RWPE2 (cell line): ENCODE results near the gene CCDC85C.

Experiments used
- ATAC-seq: fragments of 200-7000 bp; cut with Tn5 transposase; 3 replicates; pipeline ENCODE4 v1.9.1; 2021; ENCODE audit warnings: low read depth
- DNase-seq: peaks from one replicate; pipeline ENCODE4 v3.0.0-alpha.2; 2020; ENCODE audit warnings: low spot score
- H3K27ac ChIP-seq: fragments of 450-650 bp; 2 replicates; pipeline ENCODE4 v1.5.1; 2017; ENCODE audit warnings: mild to moderate bottlenecking; ENCODE audit not compliant: poor library complexity, severe bottlenecking
- H3K27me3 ChIP-seq: fragments of 250-450 bp; sonication (Bioruptor Pico); 2 replicates; pipeline ENCODE4 v1.5.1; 2021; ENCODE audit warnings: mild to moderate bottlenecking, moderate library complexity; ENCODE audit not compliant: insufficient read depth, poor library complexity, severe bottlenecking
- H3K36me3 ChIP-seq: fragments of 250-450 bp; sonication (Bioruptor Pico); 2 replicates; pipeline ENCODE4 v1.5.1; 2020; ENCODE audit warnings: low read depth, mild to moderate bottlenecking, moderate library complexity
- H3K4me1 ChIP-seq: fragments of 250-450 bp; sonication (Bioruptor Pico); 2 replicates; pipeline ENCODE4 v1.5.1; 2021; ENCODE audit warnings: mild to moderate bottlenecking, moderate library complexity; ENCODE audit not compliant: insufficient read depth, poor library complexity, severe bottlenecking
- H3K4me3 ChIP-seq: fragments of 250-450 bp; sonication (Bioruptor Pico); 2 replicates; pipeline ENCODE4 v1.5.1; 2021; ENCODE audit warnings: mild to moderate bottlenecking, moderate library complexity; ENCODE audit not compliant: severe bottlenecking
- H3K9me3 ChIP-seq: fragments of 250-450 bp; sonication (Bioruptor Pico); 2 replicates; pipeline ENCODE4 v1.5.1; 2021; ENCODE audit warnings: mild to moderate bottlenecking, moderate library complexity; ENCODE audit not compliant: severe bottlenecking
- TF ChIP-seq, protein P1 (sequence below): fragments of 450-650 bp; IDR thresholded peaks from one replicate; pipeline ENCODE4 v1.5.1; 2017; ENCODE audit warnings: mild to moderate bottlenecking, moderate library complexity; ENCODE audit not compliant: poor library complexity, severe bottlenecking

CCDC85C gene

DNA sequence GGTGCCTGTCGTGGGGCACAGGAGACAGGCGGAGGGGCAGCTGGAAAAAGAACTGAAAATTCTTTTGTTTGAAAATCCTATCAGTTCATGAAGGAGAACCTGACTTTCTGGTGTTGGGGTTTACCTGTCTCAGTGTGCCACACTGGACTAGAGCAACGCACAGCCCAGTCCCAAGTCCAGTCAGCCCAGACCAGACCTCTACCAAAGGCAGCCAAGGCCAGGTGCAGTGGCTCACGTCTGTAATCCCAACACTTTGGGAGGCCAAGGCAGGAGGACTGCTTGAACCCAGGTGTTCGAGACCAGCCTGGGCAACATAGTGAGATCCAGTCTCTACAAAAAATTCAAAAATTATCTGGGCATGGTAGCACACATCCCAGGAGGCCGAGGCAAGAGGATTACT is 4.6 kb downstream of the CCDC85C start:
- no peak for ATAC-seq
- no peak overlapping the region for H3K4me3 ChIP-seq
- TF ChIP-seq, protein P1, sequence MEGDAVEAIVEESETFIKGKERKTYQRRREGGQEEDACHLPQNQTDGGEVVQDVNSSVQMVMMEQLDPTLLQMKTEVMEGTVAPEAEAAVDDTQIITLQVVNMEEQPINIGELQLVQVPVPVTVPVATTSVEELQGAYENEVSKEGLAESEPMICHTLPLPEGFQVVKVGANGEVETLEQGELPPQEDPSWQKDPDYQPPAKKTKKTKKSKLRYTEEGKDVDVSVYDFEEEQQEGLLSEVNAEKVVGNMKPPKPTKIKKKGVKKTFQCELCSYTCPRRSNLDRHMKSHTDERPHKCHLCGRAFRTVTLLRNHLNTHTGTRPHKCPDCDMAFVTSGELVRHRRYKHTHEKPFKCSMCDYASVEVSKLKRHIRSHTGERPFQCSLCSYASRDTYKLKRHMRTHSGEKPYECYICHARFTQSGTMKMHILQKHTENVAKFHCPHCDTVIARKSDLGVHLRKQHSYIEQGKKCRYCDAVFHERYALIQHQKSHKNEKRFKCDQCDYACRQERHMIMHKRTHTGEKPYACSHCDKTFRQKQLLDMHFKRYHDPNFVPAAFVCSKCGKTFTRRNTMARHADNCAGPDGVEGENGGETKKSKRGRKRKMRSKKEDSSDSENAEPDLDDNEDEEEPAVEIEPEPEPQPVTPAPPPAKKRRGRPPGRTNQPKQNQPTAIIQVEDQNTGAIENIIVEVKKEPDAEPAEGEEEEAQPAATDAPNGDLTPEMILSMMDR = no peak
- H3K27me3 ChIP-seq = no peaks in the 10 kb centered on the region
- H3K4me1 ChIP-seq = peaks cover 39% of the 10 kb centered on the region
- no peak overlapping the region for H3K27ac ChIP-seq
- H3K9me3 ChIP-seq = no peaks in the 10 kb centered on the region
- peaks cover 11% of the 10 kb centered on the region for H3K36me3 ChIP-seq
- DNase-seq = no peak

DNA sequence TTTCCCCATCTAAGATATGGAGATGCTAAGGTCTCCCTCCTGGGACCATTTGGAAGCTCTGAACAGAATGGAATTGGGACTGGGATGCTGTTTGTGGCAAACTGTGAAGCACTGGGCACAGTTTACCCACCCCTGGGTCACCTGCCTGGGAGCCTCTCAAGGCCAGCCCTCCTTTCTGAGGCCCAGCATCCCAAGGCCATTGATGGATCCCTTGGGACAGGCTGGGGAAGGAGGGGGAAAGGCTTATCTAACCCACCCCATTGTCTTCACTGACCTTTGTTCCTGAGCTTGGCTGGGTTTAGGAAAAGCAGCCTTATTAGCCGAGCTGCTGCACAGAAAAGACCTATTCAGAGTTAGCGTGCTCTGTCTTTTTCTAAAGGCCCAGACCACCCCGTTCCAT is 5.2 kb downstream of the CCDC85C start:
- no peak overlapping the region for H3K27ac ChIP-seq
- H3K4me1 ChIP-seq = peaks cover 39% of the 10 kb centered on the region

DNA sequence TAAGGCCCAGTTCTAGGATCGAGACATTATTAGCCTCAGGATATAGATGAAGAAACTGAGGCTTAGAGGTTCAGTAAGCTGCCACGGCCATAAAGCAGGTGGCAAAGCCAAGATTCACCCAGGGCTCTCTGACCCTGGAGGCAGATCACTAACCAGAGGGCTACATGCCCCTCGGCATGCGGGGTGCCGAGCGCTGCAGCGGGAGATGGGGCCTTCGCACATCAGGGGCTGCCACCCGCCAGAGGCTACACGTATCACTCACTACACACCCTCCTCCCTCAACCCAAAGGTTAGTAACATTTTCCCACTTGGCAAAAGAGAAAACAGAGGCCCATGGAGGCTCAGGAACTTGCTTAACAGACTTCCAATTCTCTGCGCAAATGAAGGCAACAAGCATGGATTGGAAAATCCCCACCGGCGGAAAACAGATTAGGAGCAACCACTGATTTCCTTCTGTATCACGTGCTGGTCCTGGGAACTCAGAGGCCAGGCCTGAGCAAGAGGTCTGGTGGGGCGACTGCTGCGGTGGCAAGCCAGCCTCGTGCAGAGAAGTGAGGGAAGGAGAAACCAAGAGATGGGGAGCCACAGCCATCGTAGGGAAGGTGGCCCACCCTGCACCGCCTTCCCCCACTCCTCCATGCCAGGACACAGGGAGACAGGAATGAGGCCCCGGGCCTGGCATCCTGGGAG is 6.0 kb downstream of the CCDC85C start:
- Histone ChIP-seq H3K4me1 (peaks cover 39% of the 10 kb centered on the region), H3K36me3 (peaks cover 11% of the 10 kb centered on the region), H3K4me3 (no peak overlapping the region), H3K9me3 (no peaks in the 10 kb centered on the region), H3K27me3 (no peaks in the 10 kb centered on the region), H3K27ac (no peak overlapping the region)
- DNase-seq (no peak), ATAC-seq (no peak)
- TF ChIP-seq, protein P1 = no peak

More for the DNA sequence above, 5.2 kb downstream of the CCDC85C start:
- Histone ChIP-seq H3K4me3 (no peak overlapping the region), H3K36me3 (peaks cover 11% of the 10 kb centered on the region), H3K27me3 (no peaks in the 10 kb centered on the region), H3K9me3 (no peaks in the 10 kb centered on the region)
- TF ChIP-seq, protein P1 = no peak
- DNase-seq (no peak), ATAC-seq (no peak)

DNA sequence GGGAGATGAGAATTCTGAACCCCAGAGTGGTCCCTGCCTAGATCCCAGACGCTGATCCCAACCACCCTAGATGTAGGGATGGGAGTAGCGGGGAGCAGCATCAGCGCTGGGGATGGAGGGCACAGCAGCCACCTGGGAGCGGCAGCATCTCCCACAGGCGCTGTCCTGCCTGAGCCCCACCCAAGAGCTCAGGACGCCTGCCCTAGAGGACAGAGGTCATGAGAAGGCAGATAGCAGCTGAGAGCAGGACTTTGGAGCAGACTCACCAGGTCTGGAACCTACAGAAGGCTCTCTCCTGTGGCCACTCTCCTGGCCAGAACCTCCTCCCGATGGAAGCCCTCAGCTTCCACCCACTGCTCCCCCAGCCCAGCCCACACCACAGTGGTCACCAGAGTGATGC is 7.2 kb downstream of the CCDC85C start:
- peaks cover 11% of the 10 kb centered on the region for H3K36me3 ChIP-seq
- ATAC-seq (no peak), DNase-seq (peak; percentile 57)
- no peak overlapping the region for H3K4me3 ChIP-seq
- H3K27ac ChIP-seq = peak overlapping the region; percentile 49
- H3K4me1 ChIP-seq = peaks cover 48% of the 10 kb centered on the region
- TF ChIP-seq, protein P1 = no peak
- no peaks in the 10 kb centered on the region for H3K27me3 ChIP-seq
- no peaks in the 10 kb centered on the region for H3K9me3 ChIP-seq

DNA sequence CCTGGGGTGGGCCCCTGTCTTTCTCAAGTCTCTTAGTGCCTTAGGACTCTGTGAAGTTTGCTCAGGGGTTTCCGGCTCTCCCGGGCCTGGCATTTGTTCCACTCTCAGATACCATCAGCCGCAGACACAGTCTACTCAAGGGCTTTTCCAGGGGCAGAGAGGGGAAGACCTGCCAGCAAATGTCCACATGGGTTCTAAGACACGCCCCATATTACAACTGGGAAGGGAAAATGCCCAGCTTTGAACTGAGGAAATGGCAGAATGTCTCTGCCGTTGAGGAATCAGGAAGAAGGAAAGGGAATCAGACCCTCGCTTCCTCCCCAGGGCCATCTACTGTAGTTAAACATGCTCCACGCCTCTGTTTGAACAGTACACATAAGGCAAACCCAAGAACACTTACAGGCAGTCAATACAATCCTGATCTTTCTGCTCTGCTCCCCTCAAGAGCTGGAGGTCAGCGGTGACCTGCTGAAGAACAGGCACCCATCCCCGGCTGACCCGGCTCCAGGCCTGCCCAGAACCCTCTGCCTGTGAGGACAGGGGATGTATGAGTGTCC is 7.9 kb downstream of the CCDC85C start:
- TF ChIP-seq, protein P1 = no peak
- ATAC-seq (peak; percentile 55), DNase-seq (peak; percentile 62)
- Histone ChIP-seq H3K4me3 (no peak overlapping the region), H3K27ac (peak overlapping the region; percentile 49), H3K4me1 (peaks cover 44% of the 10 kb centered on the region), H3K27me3 (no peaks in the 10 kb centered on the region), H3K9me3 (no peaks in the 10 kb centered on the region), H3K36me3 (peaks cover 11% of the 10 kb centered on the region)
